HG02840 (cell line): ENCODE data around the gene CACNG1.

ENCODE experiments used
- ATAC-seq: cut with Tn5 transposase; IDR thresholded peaks from one replicate; pipeline ENCODE4 v1.9.1; 2021; ENCODE audit warnings: mild to moderate bottlenecking, moderate library complexity, moderate number of reproducible peaks; ENCODE audit not compliant: unreplicated experiment, low FRiP score

The CACNG1 gene

DNA sequence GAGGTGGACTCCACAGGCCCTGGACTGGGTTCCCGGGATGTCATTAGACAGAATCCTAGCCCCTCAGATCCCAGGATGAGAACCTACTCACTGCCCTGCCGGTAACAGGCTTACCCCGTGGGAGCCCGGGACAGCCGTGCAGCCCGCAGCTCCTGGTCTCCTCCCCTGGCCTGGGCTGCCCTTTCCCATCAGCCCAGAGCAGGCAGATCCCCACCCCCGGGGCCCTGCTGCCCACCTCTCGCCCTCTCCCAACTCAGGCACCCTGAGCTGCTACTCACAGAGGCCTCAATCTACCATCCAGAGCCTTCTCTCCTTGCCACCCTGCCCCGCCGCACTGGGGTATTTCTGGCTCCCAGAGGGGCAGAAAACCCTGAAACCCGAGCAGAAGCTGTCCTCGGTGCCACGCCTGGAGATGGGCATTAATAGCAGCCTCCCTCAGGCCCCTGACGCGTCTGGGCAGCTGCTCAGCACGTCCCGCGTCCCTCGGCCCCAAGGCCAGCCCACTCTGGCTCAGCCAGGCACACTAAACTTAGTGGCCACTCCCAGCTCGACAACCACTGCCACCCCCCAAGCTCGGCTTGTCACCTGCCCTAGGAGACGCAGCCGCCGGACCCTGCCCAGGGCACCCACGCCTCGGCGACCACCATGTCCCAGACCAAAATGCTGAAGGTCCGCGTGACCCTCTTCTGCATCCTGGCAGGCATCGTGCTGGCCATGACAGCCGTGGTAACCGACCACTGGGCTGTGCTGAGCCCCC is at the start of gene CACNG1:
TSS of gene CACNG1 (plus strand) at position 539 of the 757 bp plus-strand sequence. CDS start at position 646, 107 bp downstream.
- ATAC-seq: no peak

DNA sequence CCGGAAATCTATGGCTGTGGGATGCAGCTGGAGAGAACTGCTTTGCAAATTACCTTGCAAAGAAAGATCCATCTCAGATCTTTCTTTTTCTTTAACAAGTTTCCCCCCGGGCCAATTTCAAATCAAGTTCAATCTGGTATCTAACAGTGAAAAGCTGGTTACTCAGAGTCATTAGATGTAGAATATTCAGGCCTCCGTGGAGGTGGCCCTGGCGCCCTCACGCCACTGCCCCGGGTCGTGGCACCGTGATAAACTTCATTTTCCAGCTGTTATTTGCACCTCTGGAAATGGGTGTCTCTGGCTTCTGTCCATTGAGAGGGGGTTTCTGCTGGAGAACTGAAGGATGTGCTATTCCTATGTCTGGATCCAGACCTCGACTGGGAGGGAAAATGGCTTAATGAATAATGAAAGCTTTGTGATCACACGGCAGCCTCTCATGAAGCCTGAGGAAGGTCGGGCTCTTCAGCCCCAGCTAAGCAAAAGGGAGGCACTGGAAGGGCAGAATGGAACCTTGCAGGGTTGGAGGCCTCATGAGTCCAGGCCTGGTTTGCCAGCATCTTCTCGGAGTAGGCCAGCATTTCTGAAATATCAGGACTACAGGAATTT is 49.3 kb upstream of the CACNG1 start:
- ATAC-seq: no peak

- no peak for ATAC-seq
Observed at GRCh38 chr17:66995944-66996343, 48.4 kb upstream of the CACNG1 start.

GRCh38 chr17:66996926-66997325 is 47.4 kb upstream of the CACNG1 start:
- no peak for ATAC-seq

- no peak for ATAC-seq
Observed at GRCh38 chr17:67003231-67003630, 41.1 kb upstream of the CACNG1 start.

- ATAC-seq: no peak
Observed at GRCh38 chr17:67004181-67004580, 40.2 kb upstream of the CACNG1 start.

- ATAC-seq: no peak
Observed at GRCh38 chr17:67007266-67007665, 37.1 kb upstream of the CACNG1 start.

DNA sequence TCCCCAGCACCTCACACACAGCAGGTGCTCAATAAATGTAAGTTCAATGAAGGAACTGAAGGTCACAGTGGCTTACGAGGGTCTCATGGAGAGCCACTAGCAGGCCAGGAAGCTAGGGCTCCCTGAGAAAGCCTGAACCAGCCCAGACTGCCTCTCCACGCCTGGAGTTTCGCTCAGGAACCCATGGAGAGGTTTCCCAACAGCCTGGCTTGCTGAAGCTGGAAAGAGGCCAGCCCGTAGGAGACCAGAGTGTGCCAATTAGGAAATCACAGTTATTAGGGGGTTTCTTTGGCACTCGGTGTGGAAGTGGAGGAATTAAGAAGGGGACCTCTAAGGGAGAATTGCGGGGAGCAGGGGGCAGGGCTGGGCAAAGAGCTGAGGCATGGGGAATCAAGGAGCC is 36.3 kb upstream of the CACNG1 start:
- no peak for ATAC-seq

- no peak for ATAC-seq
Observed at GRCh38 chr17:67011527-67012175, 32.7 kb upstream of the CACNG1 start.

DNA sequence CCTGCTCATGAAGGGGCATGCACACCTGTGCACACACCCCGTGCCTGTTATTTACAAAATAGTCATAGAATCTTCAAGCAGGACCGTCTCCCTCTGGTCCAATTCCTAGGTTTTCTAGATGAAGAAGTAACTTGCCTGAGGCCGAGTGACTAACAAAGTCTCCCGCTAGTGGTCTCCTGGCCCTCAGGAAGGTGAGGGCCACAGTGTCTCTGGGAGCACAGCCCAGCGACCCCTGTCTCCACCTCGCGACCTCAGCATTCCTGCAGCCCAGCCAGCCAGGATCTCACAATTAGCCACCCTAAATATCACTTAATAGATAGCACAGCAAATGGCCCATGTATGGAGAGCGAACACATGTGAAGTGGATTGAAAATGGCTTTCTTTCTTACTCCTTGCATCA is 30.5 kb upstream of the CACNG1 start:
- no peak for ATAC-seq

DNA sequence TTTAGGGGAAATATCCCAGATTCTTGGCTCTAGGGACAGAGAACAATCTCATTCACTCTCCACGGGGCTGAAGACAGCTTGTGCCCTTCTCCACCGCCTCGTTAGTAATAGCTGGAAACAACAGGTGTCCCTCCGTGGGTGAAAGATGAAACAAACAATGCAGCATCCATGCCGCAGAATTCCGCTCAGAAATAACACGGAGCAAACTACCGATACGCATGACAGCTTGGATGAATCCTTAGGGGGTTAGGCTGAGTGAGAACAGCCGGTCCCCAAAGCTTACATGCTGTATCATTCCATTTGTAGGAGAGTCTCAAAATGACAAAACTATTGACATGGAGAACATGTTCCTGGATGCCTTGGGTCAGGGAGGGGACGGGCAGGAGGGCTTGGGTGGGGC is 29.4 kb upstream of the CACNG1 start:
- ATAC-seq: no peak

- ATAC-seq: no peak
Observed at GRCh38 chr17:67016039-67016762, 28.2 kb upstream of the CACNG1 start.

DNA sequence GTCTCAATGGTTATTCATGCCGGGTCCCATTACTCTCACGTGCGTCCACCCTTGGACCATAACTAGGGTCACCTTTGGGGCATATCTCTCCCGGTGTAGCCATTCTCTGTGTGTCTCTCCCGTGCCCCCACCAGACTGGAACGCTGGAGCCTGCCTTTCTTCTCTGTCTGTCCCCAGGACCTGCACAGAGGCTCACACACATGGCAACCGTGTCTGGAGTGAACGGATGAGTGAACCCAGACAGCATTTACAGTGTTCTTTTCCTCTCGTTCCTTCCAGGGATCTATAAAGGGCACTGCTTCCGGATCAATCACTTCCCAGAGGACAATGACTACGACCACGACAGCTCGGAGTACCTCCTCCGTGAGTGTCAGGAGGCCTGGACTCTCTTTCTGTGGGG is 26.4 kb upstream of the CACNG1 start:
- ATAC-seq: no peak

GRCh38 chr17:67018471-67019434 is 25.6 kb upstream of the CACNG1 start:
- ATAC-seq: no peak

DNA sequence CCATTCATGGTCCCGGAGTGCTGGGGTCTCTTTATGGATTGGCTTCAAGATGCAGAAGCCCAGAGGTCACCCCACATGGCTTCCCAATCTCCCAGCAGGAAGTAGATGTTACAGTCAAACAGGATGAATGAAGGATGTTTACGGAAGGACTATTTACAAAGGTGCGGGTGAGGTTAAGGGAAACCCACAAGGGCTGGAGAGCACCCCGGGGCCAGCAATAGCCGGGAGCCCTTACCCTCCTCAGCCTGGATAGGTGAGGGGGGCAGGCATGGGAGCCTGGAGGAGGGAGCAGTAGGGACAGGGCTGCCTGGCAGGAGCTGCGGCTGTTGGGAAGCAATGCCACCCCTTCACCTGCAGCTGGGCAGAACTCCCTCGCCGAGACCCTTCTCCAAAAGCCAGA is 24.5 kb upstream of the CACNG1 start:
- ATAC-seq: no peak

DNA sequence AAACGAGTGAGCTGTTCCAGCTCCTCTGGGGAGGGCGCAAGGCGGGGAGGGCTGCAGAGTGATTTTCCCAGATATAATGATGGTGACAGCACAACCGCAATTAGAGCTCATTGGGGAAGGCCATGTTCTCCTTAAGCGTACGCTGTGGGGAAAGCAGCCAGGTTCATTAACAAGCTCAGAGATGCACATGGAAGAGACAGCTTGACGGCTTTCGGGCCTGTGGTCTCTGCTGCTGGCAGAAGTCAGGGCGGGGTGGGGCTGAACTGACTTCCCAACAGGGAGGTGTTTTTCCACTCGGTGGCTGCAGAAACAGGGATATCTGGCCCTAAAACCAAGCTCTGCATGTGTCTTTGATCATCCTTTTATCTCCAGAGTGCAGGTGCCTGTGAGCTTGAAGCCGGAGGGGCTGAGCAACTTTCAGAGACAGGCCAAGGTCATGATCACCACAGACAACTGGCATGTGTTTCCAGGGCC is 24.0 kb upstream of the CACNG1 start:
- no peak for ATAC-seq

DNA sequence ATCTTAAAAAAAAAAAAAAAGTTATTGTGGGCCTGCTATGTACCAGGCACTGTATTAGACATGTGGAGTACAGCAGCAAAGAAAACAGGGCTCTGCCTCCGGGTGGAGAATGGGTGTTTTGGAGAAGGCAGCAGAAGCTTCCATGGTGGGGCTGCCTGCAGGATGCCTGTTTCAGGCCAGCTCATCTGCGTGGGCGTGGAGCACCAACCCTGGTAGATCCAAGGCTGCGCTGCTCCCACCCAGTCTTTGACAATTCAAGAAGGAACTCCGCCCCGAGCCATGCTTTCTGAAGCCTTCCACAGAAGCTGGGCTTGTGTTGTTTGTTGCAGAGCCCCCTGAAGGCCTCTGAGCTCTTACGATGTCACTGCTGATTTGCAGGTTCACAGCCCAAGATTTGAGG is 23.2 kb upstream of the CACNG1 start:
- no peak for ATAC-seq

GRCh38 chr17:67021743-67022450 is 22.5 kb upstream of the CACNG1 start:
- ATAC-seq: no peak

GRCh38 chr17:67022451-67022810 is 21.9 kb upstream of the CACNG1 start:
- ATAC-seq: no peak
